ENCODE measurements around the gene TBC1D2.

TBC1D2 gene

GRCh38 chr9:98242426-98242825 is 13.0 kb downstream of the TBC1D2 start:
- no peak for DNase-seq (ENCODE audit: low read depth in 1 of 2, low spot score in 1 of 2)

GRCh38 chr9:98241357-98242300 is 13.8 kb downstream of the TBC1D2 start:
- DNase-seq (ENCODE audit: low read depth in 1 of 2, low spot score in 1 of 2): no peak

GRCh38 chr9:98240475-98240874 is 15.0 kb downstream of the TBC1D2 start:
- DNase-seq (ENCODE audit: low read depth in 1 of 2, low spot score in 1 of 2): no peak

- DNase-seq (ENCODE audit: low read depth in 1 of 2, low spot score in 1 of 2): no peak
These were observed 18.5 kb downstream of the TBC1D2 start for GRCh38 chr9:98236901-98237487.

- DNase-seq (ENCODE audit: low read depth in 1 of 2, low spot score in 1 of 2): no peak
These were observed 20.3 kb downstream of the TBC1D2 start for GRCh38 chr9:98235126-98235525.

- DNase-seq (ENCODE audit: low read depth in 1 of 2, low spot score in 1 of 2): no peak
These were observed 21.1 kb downstream of the TBC1D2 start for GRCh38 chr9:98234245-98234825.

- DNase-seq (ENCODE audit: low read depth in 1 of 2, low spot score in 1 of 2): no peak
These were observed 22.5 kb downstream of the TBC1D2 start for GRCh38 chr9:98232926-98233325.

- DNase-seq (ENCODE audit: low read depth in 1 of 2, low spot score in 1 of 2): no peak
These were observed 23.5 kb downstream of the TBC1D2 start for GRCh38 chr9:98231770-98232478.

- DNase-seq (ENCODE audit: low read depth in 1 of 2, low spot score in 1 of 2): no peak
These were observed 24.7 kb downstream of the TBC1D2 start for GRCh38 chr9:98230789-98231188.

- DNase-seq (ENCODE audit: low read depth in 1 of 2, low spot score in 1 of 2): no peak
These were observed 25.1 kb downstream of the TBC1D2 start for GRCh38 chr9:98230304-98230703.

GRCh38 chr9:98229620-98230019 is 25.8 kb downstream of the TBC1D2 start:
- no peak for DNase-seq (ENCODE audit: low read depth in 1 of 2, low spot score in 1 of 2)

GRCh38 chr9:98229090-98229395 is 26.4 kb downstream of the TBC1D2 start:
- no peak for DNase-seq (ENCODE audit: low read depth in 1 of 2, low spot score in 1 of 2)

GRCh38 chr9:98228392-98229089 is 26.9 kb downstream of the TBC1D2 start:
- no peak for DNase-seq (ENCODE audit: low read depth in 1 of 2, low spot score in 1 of 2)

- no peak for DNase-seq (ENCODE audit: low read depth in 1 of 2, low spot score in 1 of 2)
These were observed 27.6 kb downstream of the TBC1D2 start for GRCh38 chr9:98227883-98228282.

GRCh38 chr9:98226957-98227356 is 28.5 kb downstream of the TBC1D2 start:
- DNase-seq (ENCODE audit: low read depth in 1 of 2, low spot score in 1 of 2): no peak

GRCh38 chr9:98226516-98226915 is 28.9 kb downstream of the TBC1D2 start:
- DNase-seq (ENCODE audit: low read depth in 1 of 2, low spot score in 1 of 2): no peak

GRCh38 chr9:98225015-98225442 is 30.4 kb downstream of the TBC1D2 start:
- DNase-seq (ENCODE audit: low read depth in 1 of 2, low spot score in 1 of 2): no peak

- DNase-seq (ENCODE audit: low read depth in 1 of 2, low spot score in 1 of 2): no peak
These were observed 32.4 kb downstream of the TBC1D2 start for GRCh38 chr9:98222885-98223691.

- DNase-seq (ENCODE audit: low read depth in 1 of 2, low spot score in 1 of 2): no peak
These were observed 34.5 kb downstream of the TBC1D2 start for GRCh38 chr9:98220911-98221310.

- DNase-seq (ENCODE audit: low read depth in 1 of 2, low spot score in 1 of 2): no peak
These were observed 35.6 kb downstream of the TBC1D2 start for GRCh38 chr9:98219794-98220370.
